Right kidney (tissue), 1 donor: ENCODE results near the gene PGP.
"Not testable (repeated sequence)": the region's sequence is repeated elsewhere in the genome, so short reads cannot be mapped to it uniquely, and the experiment has no call there.

Source experiments
- DNase-seq: peaks from one replicate; pipeline ENCODE4 v3.0.0-alpha.2; 2016

The PGP gene

GRCh38 chr16:2203119-2203688 lies 11.4 kb downstream of the PGP start:
- DNase-seq: not testable (repeated sequence)

- no peak for DNase-seq
These were observed 14.3 kb downstream of the PGP start for GRCh38 chr16:2200313-2200712.

GRCh38 chr16:2199621-2200139 lies 15.0 kb downstream of the PGP start:
- DNase-seq: no peak

- DNase-seq: no peak
These were observed 15.5 kb downstream of the PGP start for GRCh38 chr16:2199095-2199494.

GRCh38 chr16:2198283-2198682 lies 16.4 kb downstream of the PGP start:
- DNase-seq: no peak

GRCh38 chr16:2197765-2198164 lies 16.9 kb downstream of the PGP start:
- DNase-seq: no peak

GRCh38 chr16:2196981-2197511 lies 17.6 kb downstream of the PGP start:
- DNase-seq: no peak

- no peak for DNase-seq
These were observed 18.3 kb downstream of the PGP start, which contains the start of gene CASKIN1 for GRCh38 chr16:2196162-2196980. Gene CASKIN1 (minus strand): TSS chr16:2196605. CDS start chr16:2196432, 173 bp downstream.

GRCh38 chr16:2195322-2196161 lies 19.1 kb downstream of the PGP start:
- no peak for DNase-seq

- DNase-seq: peak; percentile 44
These were observed 19.8 kb downstream of the PGP start for GRCh38 chr16:2194852-2195321.

GRCh38 chr16:2194166-2194834 lies 20.3 kb downstream of the PGP start:
- DNase-seq: no peak

- DNase-seq: no peak
These were observed 23.3 kb downstream of the PGP start for GRCh38 chr16:2191446-2191706.

- no peak for DNase-seq
These were observed 23.8 kb downstream of the PGP start for GRCh38 chr16:2190659-2191445.

GRCh38 chr16:2190002-2190658 lies 24.5 kb downstream of the PGP start:
- no peak for DNase-seq

GRCh38 chr16:2189252-2189893 lies 25.3 kb downstream of the PGP start:
- DNase-seq: no peak

GRCh38 chr16:2188395-2188794 lies 26.2 kb downstream of the PGP start:
- DNase-seq: no peak

GRCh38 chr16:2187212-2187611 lies 27.4 kb downstream of the PGP start:
- DNase-seq: no peak

- no peak for DNase-seq
These were observed 28.1 kb downstream of the PGP start for GRCh38 chr16:2186505-2186904.

- DNase-seq: no peak
These were observed 28.6 kb downstream of the PGP start for GRCh38 chr16:2186064-2186463.

GRCh38 chr16:2184962-2185361 lies 29.7 kb downstream of the PGP start:
- DNase-seq: no peak
